GM10847 (cell line): Measurements from ENCODE around the gene TTC16.

Source experiments
- POLR2A ChIP-seq: IDR thresholded peaks from 2 replicates; pipeline ENCODE4 v1.6.1; 2011; ENCODE audit not compliant: insufficient read length; ENCODE audit errors: extremely low read depth

Gene TTC16

GRCh38 chr9:127715470-127716337 is at the start of gene TTC16, which contains the start of gene PTRH1:
Gene TTC16, plus strand, starts transcription at chr9:127716079. Its CDS starts 67 bp downstream, at chr9:127716146.
Gene PTRH1, minus strand, starts transcription at chr9:127715663. Its CDS starts 24 bp downstream, at chr9:127715639.
- TF ChIP-seq POLR2A = no peak

GRCh38 chr9:127667127-127667844 is 48.6 kb upstream of the TTC16 start:
- no peak for TF ChIP-seq POLR2A

- TF ChIP-seq POLR2A = no peak
Measured at GRCh38 chr9:127667906-127668305, 48.0 kb upstream of the TTC16 start.

- no peak for TF ChIP-seq POLR2A
Measured at GRCh38 chr9:127673234-127673633, 42.6 kb upstream of the TTC16 start.

- no peak for TF ChIP-seq POLR2A
Measured at GRCh38 chr9:127676638-127677037, 39.2 kb upstream of the TTC16 start.

GRCh38 chr9:127679506-127679905 is 36.4 kb upstream of the TTC16 start:
- TF ChIP-seq POLR2A = no peak

- TF ChIP-seq POLR2A = no peak
Measured at GRCh38 chr9:127680226-127680625, 35.7 kb upstream of the TTC16 start.

- TF ChIP-seq POLR2A = no peak
Measured at GRCh38 chr9:127680846-127681245, 35.0 kb upstream of the TTC16 start.

GRCh38 chr9:127682351-127683136 is 33.3 kb upstream of the TTC16 start:
- no peak for TF ChIP-seq POLR2A

- TF ChIP-seq POLR2A = no peak
Measured at GRCh38 chr9:127683723-127684122, 32.2 kb upstream of the TTC16 start.

- no peak for TF ChIP-seq POLR2A
Measured at GRCh38 chr9:127684576-127684975, 31.3 kb upstream of the TTC16 start.

GRCh38 chr9:127686461-127687393 is 29.2 kb upstream of the TTC16 start:
- TF ChIP-seq POLR2A = no peak

- TF ChIP-seq POLR2A = no peak
Measured at GRCh38 chr9:127689329-127690000, 26.4 kb upstream of the TTC16 start.

- no peak for TF ChIP-seq POLR2A
Measured at GRCh38 chr9:127690735-127691134, 25.1 kb upstream of the TTC16 start.
